Mammary epithelial cell (primary cell): ENCODE measurements around the gene SNX33.

ENCODE experiments used
- EZH2 ChIP-seq: IDR thresholded peaks from 2 replicates; pipeline ENCODE4 v1.6.1; 2012; ENCODE audit warnings: low read length, inconsistent platforms, borderline replicate concordance
- TF ChIP-seq, protein P1 (sequence below), 2 donors: IDR thresholded peaks in 1 of 2; conservative IDR thresholded peaks in 1 of 2; 2 replicates each; pipeline ENCODE4 v1.5.1; 2011 to 2012; ENCODE audit warnings: inconsistent platforms in 2 of 2, low read length in 2 of 2, mild to moderate bottlenecking in 2 of 2, control low read depth in 1 of 2, low read depth in 1 of 2; ENCODE audit not compliant: insufficient read depth in 1 of 2; ENCODE audit errors: extremely low read depth in 1 of 2

DNA sequence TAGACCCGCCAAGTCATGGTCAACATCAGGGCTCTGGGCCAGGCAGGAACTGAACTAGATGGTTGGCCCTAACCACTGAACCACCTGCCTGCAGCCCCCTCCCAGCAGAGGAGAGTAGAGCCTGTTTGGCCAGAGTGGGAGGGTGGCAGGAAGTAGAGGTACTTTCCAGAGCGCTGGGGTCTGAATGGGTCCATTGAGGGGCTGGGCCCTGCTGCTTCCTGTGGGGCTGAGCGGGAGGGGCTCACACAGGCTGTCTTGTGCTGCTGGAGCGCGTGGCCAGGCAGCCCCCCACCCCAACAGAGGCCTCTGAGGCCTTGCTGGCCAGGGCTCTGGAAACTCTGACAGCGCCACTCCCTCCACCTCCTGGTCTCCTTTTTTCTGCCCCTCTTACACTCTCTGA, 47.5 kb downstream of the SNX33 start:
- no peak for TF ChIP-seq EZH2
- TF ChIP-seq, protein P1, sequence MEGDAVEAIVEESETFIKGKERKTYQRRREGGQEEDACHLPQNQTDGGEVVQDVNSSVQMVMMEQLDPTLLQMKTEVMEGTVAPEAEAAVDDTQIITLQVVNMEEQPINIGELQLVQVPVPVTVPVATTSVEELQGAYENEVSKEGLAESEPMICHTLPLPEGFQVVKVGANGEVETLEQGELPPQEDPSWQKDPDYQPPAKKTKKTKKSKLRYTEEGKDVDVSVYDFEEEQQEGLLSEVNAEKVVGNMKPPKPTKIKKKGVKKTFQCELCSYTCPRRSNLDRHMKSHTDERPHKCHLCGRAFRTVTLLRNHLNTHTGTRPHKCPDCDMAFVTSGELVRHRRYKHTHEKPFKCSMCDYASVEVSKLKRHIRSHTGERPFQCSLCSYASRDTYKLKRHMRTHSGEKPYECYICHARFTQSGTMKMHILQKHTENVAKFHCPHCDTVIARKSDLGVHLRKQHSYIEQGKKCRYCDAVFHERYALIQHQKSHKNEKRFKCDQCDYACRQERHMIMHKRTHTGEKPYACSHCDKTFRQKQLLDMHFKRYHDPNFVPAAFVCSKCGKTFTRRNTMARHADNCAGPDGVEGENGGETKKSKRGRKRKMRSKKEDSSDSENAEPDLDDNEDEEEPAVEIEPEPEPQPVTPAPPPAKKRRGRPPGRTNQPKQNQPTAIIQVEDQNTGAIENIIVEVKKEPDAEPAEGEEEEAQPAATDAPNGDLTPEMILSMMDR (conservative IDR thresholded peaks at IDR 0.05 in 1 of 2, IDR thresholded peaks at IDR 0.05 in 1 of 2; ENCODE audit: extremely low read depth in 1 of 2, insufficient read depth in 1 of 2, low read depth in 1 of 2, low read length in 2 of 2): no peak
